ENCODE results near the gene PLOD2.

Gene PLOD2

DNA sequence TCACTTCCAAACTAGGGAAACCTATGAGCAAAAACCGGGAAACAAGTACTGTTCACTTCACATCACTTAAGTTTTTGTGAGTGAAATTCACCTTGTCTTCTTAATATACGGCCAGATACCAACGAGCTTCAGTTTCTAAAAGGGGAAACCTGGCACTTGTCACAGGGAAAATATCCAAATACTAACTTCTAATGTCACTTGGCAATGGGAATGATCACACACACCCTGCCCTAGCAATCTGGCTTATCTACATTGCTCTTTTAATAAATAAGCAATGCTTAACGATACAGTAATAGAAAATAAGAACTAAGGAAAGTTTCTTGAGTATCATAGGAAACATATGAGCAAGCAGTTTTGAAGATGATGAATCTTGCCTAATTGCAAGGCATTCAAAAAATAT lies 34.6 kb upstream of the PLOD2 start:
- H3K79me2 ChIP-seq (ENCODE audit: low read length), result no peaks in the 10 kb centered on the region
- no peak overlapping the region for H3K9ac ChIP-seq (ENCODE audit: low read length)
- H3K9me3 ChIP-seq (replicated peaks; ENCODE audit: insufficient read depth, low read length), result no peaks in the 10 kb centered on the region
- no peak for DNase-seq
- H3K9me2 ChIP-seq (replicated peaks; ENCODE audit: insufficient read depth, low read length), result no peaks in the 10 kb centered on the region
- peaks cover 4% of the 10 kb centered on the region; the same call in 1 of the 2 replicates for H3K4me1 ChIP-seq (ENCODE audit: low read length)
- H2AFZ ChIP-seq (ENCODE audit: low read length), result no peak overlapping the region
- H4K20me1 ChIP-seq (ENCODE audit: insufficient read depth, low read length), result no peaks in the 10 kb centered on the region
- no peak overlapping the region for H3K4me3 ChIP-seq (ENCODE audit: low read length)
- H3F3A ChIP-seq (ENCODE audit: insufficient read depth, low read length), result no peaks in the 10 kb centered on the region
- H3K27me3 ChIP-seq (replicated peaks; ENCODE audit: insufficient read depth, low read length), result no peaks in the 10 kb centered on the region
- no peak overlapping the region for H3K4me2 ChIP-seq (ENCODE audit: low read depth, low read length)
- no peak overlapping the region for H3K27ac ChIP-seq (ENCODE audit: low read length)
- TF ChIP-seq EZH2 (optimal IDR thresholded peaks at IDR 0.05; ENCODE audit: low read depth, low read length) (no peak), EZH2phosphoT487 (IDR thresholded peaks at IDR 0.05; ENCODE audit: low read length) (no peak)
- TF ChIP-seq, protein P1, sequence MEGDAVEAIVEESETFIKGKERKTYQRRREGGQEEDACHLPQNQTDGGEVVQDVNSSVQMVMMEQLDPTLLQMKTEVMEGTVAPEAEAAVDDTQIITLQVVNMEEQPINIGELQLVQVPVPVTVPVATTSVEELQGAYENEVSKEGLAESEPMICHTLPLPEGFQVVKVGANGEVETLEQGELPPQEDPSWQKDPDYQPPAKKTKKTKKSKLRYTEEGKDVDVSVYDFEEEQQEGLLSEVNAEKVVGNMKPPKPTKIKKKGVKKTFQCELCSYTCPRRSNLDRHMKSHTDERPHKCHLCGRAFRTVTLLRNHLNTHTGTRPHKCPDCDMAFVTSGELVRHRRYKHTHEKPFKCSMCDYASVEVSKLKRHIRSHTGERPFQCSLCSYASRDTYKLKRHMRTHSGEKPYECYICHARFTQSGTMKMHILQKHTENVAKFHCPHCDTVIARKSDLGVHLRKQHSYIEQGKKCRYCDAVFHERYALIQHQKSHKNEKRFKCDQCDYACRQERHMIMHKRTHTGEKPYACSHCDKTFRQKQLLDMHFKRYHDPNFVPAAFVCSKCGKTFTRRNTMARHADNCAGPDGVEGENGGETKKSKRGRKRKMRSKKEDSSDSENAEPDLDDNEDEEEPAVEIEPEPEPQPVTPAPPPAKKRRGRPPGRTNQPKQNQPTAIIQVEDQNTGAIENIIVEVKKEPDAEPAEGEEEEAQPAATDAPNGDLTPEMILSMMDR (IDR thresholded peaks at IDR 0.05; ENCODE audit: low read length), result no peak
- H3K36me3 ChIP-seq (replicated peaks; ENCODE audit: insufficient read depth, low read length), result no peaks in the 10 kb centered on the region

DNA sequence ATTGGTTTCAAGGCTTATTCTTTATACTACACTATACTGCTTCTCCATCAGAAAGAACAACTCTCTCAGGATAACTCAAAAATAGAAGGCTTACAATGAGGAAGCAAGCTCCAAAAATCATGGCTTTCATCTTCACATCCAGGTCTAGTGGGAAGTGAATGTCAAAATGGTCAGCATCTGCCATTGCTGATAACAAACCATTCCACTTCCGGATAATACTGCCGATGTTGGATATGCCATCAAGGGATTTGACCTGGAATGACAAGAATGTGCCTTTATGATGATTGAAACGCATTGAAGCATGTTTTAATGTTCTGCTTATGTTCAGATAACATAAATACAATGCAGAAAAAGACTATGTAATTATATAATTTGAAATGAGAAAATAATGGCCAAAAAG lies 34.0 kb upstream of the PLOD2 start:
- no peak overlapping the region for H3K9ac ChIP-seq (ENCODE audit: low read length)
- no peaks in the 10 kb centered on the region for H3K9me3 ChIP-seq (replicated peaks; ENCODE audit: insufficient read depth, low read length)

DNA sequence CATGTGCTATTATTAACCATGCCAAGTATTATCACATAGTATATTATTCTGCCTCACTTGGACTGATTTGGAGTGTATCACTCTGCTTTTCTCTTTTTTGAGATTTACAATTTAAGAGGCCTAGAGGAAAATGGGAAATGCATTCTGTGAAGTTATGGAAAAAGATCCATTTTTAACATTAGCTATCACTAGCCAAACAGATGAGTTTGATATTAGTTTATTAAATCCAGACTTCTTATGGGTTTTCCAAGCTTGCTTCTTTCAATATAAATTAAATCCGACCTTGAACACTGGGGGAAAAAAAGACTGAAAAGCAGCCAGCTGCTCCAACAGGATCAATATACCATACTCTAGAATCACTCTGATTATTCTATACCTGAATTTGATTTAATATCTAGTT lies 30.1 kb upstream of the PLOD2 start:
- Histone ChIP-seq H3K27me3 (replicated peaks; ENCODE audit: insufficient read depth, low read length) (no peaks in the 10 kb centered on the region), H3K4me3 (ENCODE audit: low read length) (no peak overlapping the region), H3K27ac (ENCODE audit: low read length) (no peak overlapping the region), H3K4me1 (ENCODE audit: low read length) (no peaks in the 10 kb centered on the region), H3K9me3 (replicated peaks; ENCODE audit: insufficient read depth, low read length) (no peaks in the 10 kb centered on the region), H2AFZ (ENCODE audit: low read length) (no peak overlapping the region), H3F3A (ENCODE audit: insufficient read depth, low read length) (no peaks in the 10 kb centered on the region), H3K36me3 (replicated peaks; ENCODE audit: insufficient read depth, low read length) (no peaks in the 10 kb centered on the region), H4K20me1 (ENCODE audit: insufficient read depth, low read length) (no peaks in the 10 kb centered on the region), H3K4me2 (ENCODE audit: low read depth, low read length) (no peak overlapping the region), H3K79me2 (ENCODE audit: low read length) (no peaks in the 10 kb centered on the region), H3K9ac (ENCODE audit: low read length) (no peak overlapping the region), H3K9me2 (replicated peaks; ENCODE audit: insufficient read depth, low read length) (no peaks in the 10 kb centered on the region)
- no peak for TF ChIP-seq EZH2phosphoT487 (IDR thresholded peaks at IDR 0.05; ENCODE audit: low read length)
- TF ChIP-seq EZH2 (optimal IDR thresholded peaks at IDR 0.05; ENCODE audit: low read depth, low read length), result no peak
- TF ChIP-seq, protein P1 (IDR thresholded peaks at IDR 0.05; ENCODE audit: low read length), result no peak
- DNase-seq, result no peak

More for the DNA sequence above, 34.0 kb upstream of the PLOD2 start:
- TF ChIP-seq EZH2 (optimal IDR thresholded peaks at IDR 0.05; ENCODE audit: low read depth, low read length), result no peak
- TF ChIP-seq, protein P1 (IDR thresholded peaks at IDR 0.05; ENCODE audit: low read length), result no peak
- no peak for TF ChIP-seq EZH2phosphoT487 (IDR thresholded peaks at IDR 0.05; ENCODE audit: low read length)
- no peaks in the 10 kb centered on the region for H3K36me3 ChIP-seq (replicated peaks; ENCODE audit: insufficient read depth, low read length)
- no peak overlapping the region for H3K4me3 ChIP-seq (ENCODE audit: low read length)
- H2AFZ ChIP-seq (ENCODE audit: low read length), result no peak overlapping the region
- no peaks in the 10 kb centered on the region for H3K4me1 ChIP-seq (ENCODE audit: low read length)
- H3K9me2 ChIP-seq (replicated peaks; ENCODE audit: insufficient read depth, low read length), result no peaks in the 10 kb centered on the region
- no peaks in the 10 kb centered on the region for H3F3A ChIP-seq (ENCODE audit: insufficient read depth, low read length)
- no peaks in the 10 kb centered on the region for H4K20me1 ChIP-seq (ENCODE audit: insufficient read depth, low read length)
- H3K79me2 ChIP-seq (ENCODE audit: low read length), result no peaks in the 10 kb centered on the region
- H3K4me2 ChIP-seq (ENCODE audit: low read depth, low read length), result no peak overlapping the region
- no peaks in the 10 kb centered on the region for H3K27me3 ChIP-seq (replicated peaks; ENCODE audit: insufficient read depth, low read length)
- no peak for DNase-seq
- no peak overlapping the region for H3K27ac ChIP-seq (ENCODE audit: low read length)
